ENCODE results near the gene URI1.

URI1 gene

GRCh38 chr19:30017172-30017571 is 75.1 kb downstream of the URI1 start:
- TF ChIP-seq CTCF (IDR thresholded peaks at IDR 0.05), result no peak

GRCh38 chr19:30020189-30020588 is 78.2 kb downstream of the URI1 start:
- TF ChIP-seq CTCF (IDR thresholded peaks at IDR 0.05), result no peak

- TF ChIP-seq CTCF (IDR thresholded peaks at IDR 0.05), result no peak
Observed at GRCh38 chr19:30022659-30023058, 80.6 kb downstream of the URI1 start.

GRCh38 chr19:30023330-30023729 is 81.3 kb downstream of the URI1 start:
- no peak for TF ChIP-seq CTCF (IDR thresholded peaks at IDR 0.05)

- TF ChIP-seq CTCF (IDR thresholded peaks at IDR 0.05), result no peak
Observed at GRCh38 chr19:30024091-30024490, 82.1 kb downstream of the URI1 start.

GRCh38 chr19:30026933-30027332 is 84.9 kb downstream of the URI1 start:
- no peak for TF ChIP-seq CTCF (IDR thresholded peaks at IDR 0.05)

- TF ChIP-seq CTCF (IDR thresholded peaks at IDR 0.05), result no peak
Observed at GRCh38 chr19:30028118-30028991, 86.3 kb downstream of the URI1 start.

GRCh38 chr19:30028992-30029343 is 86.9 kb downstream of the URI1 start:
- TF ChIP-seq CTCF (IDR thresholded peaks at IDR 0.05), result no peak
